Measurements from ENCODE around the gene MYH9.
A peak's percentile ranks its signal among the peaks of the same experiment; 100 is the strongest.

MYH9 gene

DNA sequence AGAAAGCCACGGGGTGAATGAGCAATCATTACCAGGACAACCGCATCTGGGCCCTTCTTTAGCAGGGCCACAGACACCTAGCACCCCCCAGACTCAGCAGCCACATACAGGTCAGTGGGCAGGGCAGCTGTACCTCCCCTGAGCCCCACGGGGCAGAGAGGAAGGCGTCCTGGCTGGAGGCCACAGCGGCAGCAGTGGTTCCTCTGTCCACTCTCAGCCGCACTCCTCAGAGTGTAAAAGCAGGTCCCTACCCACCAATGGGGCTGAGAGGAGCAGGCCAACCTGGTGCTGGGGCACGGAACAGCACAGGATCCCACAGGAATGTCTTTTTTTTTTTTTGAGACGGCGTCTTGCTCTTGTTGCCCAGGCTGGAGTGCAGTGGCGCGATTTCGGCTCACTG lies 69.3 kb downstream of the MYH9 start:
- Histone ChIP-seq H3K9ac (ENCODE audit: low read length in 2 of 2) (no peak overlapping the region), H3K4me1 (ENCODE audit: control insufficient read depth, insufficient read depth, low read length) (peaks cover 55% of the 10 kb centered on the region), H3K9me3 (ENCODE audit: control insufficient read depth in 2 of 2, low read length in 2 of 2) (no peaks in the 10 kb centered on the region), H3K4me3 (ENCODE audit: low read length in 2 of 2) (no peak overlapping the region), H3K27me3 (ENCODE audit: control insufficient read depth in 1 of 2, insufficient read depth in 2 of 2, low read length in 2 of 2) (no peaks in the 10 kb centered on the region), H3K27ac (ENCODE audit: low read length) (peak overlapping the region; percentile 99), H3K36me3 (ENCODE audit: control insufficient read depth in 2 of 2, insufficient read depth in 2 of 2, low read length in 2 of 2) (peaks cover 82 to 84% of the 10 kb centered on the region in 2 donors)

DNA sequence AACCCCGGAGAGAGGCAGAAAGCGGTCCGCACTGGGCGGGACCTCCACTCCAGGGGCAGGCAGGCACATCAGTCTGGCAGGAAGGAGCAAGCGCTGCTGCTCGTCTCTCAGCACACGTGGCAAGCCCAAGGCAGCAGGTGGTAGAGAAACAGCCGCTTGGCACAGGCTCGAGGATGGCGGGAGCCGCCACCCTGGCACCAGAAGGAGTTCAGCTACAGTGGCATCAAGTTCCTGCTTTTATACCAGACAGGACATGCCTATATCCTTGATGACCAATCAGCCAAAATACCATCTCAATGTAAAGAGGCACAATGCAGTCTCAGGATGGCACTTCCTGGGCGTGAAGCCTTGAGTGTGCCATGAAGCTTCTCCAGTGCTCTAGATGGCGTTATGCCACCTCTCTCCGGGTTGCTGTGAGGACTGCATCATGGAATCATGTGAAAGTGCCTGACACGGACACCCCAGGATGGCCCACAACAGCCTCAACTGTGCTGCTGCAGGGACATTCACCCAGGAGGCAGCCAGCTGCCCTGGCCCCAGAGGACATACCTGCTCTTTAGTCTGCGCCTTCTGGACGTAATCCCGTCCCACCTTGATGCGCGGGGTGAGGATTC lies 70.0 kb downstream of the MYH9 start:
- no peaks in the 10 kb centered on the region for H3K9me3 ChIP-seq (ENCODE audit: control insufficient read depth in 2 of 2, low read length in 2 of 2)
- H3K9ac ChIP-seq (ENCODE audit: low read length in 2 of 2) = no peak overlapping the region
- H3K36me3 ChIP-seq (ENCODE audit: control insufficient read depth in 2 of 2, insufficient read depth in 2 of 2, low read length in 2 of 2) = peaks cover 80 to 83% of the 10 kb centered on the region in 2 donors
- H3K4me1 ChIP-seq (ENCODE audit: control insufficient read depth, insufficient read depth, low read length) = peaks cover 48% of the 10 kb centered on the region
- H3K27me3 ChIP-seq (ENCODE audit: control insufficient read depth in 1 of 2, insufficient read depth in 2 of 2, low read length in 2 of 2) = no peaks in the 10 kb centered on the region
- H3K4me3 ChIP-seq (ENCODE audit: low read length in 2 of 2) = no peak overlapping the region
- peak overlapping the region; percentile 99 for H3K27ac ChIP-seq (ENCODE audit: low read length)

DNA sequence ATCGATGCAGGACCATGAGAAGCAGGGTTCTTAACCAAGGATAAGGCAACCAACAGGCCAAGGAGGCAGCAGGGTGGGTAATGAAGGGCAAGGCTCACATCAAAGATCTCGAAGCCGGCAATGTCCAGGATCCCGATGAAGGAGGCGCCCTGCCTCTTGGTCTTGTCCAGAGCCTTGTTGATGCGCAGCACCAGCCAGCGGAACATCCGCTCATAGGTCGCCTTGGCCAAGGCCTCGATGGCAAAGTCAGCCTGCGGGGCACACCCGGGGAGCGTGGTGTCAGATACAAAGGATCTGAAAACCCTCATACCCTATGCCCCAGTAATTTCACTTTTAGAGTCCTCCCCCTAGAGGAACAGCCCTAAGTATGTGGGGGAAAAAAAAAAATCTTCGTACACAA lies 71.3 kb downstream of the MYH9 start:
- peaks cover 79 to 82% of the 10 kb centered on the region in 2 donors for H3K36me3 ChIP-seq (ENCODE audit: control insufficient read depth in 2 of 2, insufficient read depth in 2 of 2, low read length in 2 of 2)
- H3K27ac ChIP-seq (ENCODE audit: low read length) = peak overlapping the region; percentile 37
- H3K27me3 ChIP-seq (ENCODE audit: control insufficient read depth in 1 of 2, insufficient read depth in 2 of 2, low read length in 2 of 2) = no peaks in the 10 kb centered on the region
- H3K9me3 ChIP-seq (ENCODE audit: control insufficient read depth in 2 of 2, low read length in 2 of 2) = no peaks in the 10 kb centered on the region
- H3K4me3 ChIP-seq (ENCODE audit: low read length in 2 of 2) = no peak overlapping the region
- H3K9ac ChIP-seq (ENCODE audit: low read length in 2 of 2) = no peak overlapping the region
- H3K4me1 ChIP-seq (ENCODE audit: control insufficient read depth, insufficient read depth, low read length) = peaks cover 35% of the 10 kb centered on the region

DNA sequence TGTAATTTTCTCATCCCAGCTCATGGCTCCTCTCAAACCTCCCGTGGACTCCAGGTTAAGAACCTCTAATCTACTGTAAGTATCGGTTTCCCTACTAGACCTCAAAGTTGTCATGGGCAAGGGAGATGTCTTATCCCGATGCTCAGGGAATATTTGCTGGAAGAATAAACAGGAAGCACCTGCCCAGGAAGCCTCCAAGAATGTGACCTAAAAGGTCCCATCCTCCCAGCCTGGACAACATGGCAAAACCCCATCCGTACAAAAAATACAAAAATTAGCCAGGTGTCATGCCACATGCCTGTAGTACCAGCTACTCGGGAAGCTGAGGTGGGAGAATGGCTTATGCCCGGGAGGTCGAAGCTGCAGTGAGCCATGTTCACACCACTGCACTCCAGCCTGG lies 72.4 kb downstream of the MYH9 start:
- Histone ChIP-seq H3K36me3 (ENCODE audit: control insufficient read depth in 2 of 2, insufficient read depth in 2 of 2, low read length in 2 of 2) (peaks cover 83 to 85% of the 10 kb centered on the region in 2 donors), H3K4me1 (ENCODE audit: control insufficient read depth, insufficient read depth, low read length) (peaks cover 26% of the 10 kb centered on the region), H3K27me3 (ENCODE audit: control insufficient read depth in 1 of 2, insufficient read depth in 2 of 2, low read length in 2 of 2) (no peaks in the 10 kb centered on the region), H3K27ac (ENCODE audit: low read length) (peak overlapping the region; percentile 31), H3K4me3 (ENCODE audit: low read length in 2 of 2) (no peak overlapping the region), H3K9ac (ENCODE audit: low read length in 2 of 2) (no peak overlapping the region), H3K9me3 (ENCODE audit: control insufficient read depth in 2 of 2, low read length in 2 of 2) (no peaks in the 10 kb centered on the region)

DNA sequence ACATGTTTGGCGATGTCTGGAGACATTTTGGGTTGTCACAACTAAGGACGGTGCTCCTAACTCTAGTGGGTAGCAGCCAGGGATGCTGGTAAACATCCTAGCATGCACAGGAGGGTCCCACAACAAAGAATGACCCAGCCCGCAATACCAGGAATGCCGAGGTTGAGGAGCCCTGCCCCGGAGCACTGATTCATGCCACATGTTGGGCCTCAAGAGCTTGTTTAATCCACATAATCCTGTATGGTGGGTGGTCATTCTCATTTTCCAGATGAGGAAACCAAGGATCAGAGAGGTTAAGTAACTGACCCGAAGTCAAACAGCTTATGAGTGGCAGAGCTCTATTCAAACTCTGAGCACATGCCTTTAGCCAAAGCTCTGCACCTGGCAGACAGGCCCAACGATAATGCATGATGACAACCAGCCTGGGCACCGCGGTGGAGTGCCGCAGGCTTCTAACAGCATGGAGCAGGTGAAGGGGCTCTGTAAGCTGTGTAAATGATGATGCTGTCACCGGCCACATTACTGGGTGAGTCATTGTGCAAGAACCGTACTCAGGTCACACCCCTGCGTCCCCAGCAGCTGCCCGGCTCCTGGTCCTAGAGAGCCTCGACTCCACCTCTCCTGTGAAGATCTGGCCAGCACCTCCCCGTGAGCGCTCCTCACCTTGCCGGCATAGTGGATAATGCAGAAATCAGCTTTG lies 76.2 kb downstream of the MYH9 start:
- H3K27me3 ChIP-seq (ENCODE audit: control insufficient read depth in 1 of 2, insufficient read depth in 2 of 2, low read length in 2 of 2) = no peaks in the 10 kb centered on the region
- no peaks in the 10 kb centered on the region for H3K9me3 ChIP-seq (ENCODE audit: control insufficient read depth in 2 of 2, low read length in 2 of 2)
- peaks cover 4% of the 10 kb centered on the region for H3K4me1 ChIP-seq (ENCODE audit: control insufficient read depth, insufficient read depth, low read length)
- no peak overlapping the region for H3K9ac ChIP-seq (ENCODE audit: low read length in 2 of 2)
- H3K4me3 ChIP-seq (ENCODE audit: low read length in 2 of 2) = no peak overlapping the region
- peak overlapping the region; percentile 49 for H3K27ac ChIP-seq (ENCODE audit: low read length)
- peaks cover 79 to 80% of the 10 kb centered on the region in 2 donors for H3K36me3 ChIP-seq (ENCODE audit: control insufficient read depth in 2 of 2, insufficient read depth in 2 of 2, low read length in 2 of 2)

DNA sequence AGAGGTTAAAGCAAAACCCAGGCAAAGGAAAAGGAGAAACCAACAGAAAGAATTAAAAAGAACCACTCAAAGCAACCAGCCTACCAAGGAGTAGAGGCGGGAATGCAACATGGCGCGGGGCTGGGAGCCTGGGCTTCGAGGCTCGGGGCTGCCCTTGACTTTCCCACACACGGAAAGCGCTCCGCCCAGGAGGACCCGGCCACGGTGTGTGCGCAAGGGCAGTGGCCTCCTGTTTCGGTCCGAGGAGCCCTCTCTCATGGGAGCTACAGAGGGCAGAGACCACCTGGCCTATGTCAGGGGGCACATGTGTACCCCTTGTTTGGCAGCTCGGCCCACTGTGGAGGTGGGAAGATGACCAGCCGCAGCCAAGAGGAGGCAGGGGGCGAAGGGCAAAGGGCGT lies 78.9 kb downstream of the MYH9 start:
- no peak overlapping the region for H3K4me3 ChIP-seq (ENCODE audit: low read length in 2 of 2)
- peaks cover 82 to 87% of the 10 kb centered on the region in 2 donors for H3K36me3 ChIP-seq (ENCODE audit: control insufficient read depth in 2 of 2, insufficient read depth in 2 of 2, low read length in 2 of 2)
- H3K9ac ChIP-seq (ENCODE audit: low read length in 2 of 2) = no peak overlapping the region
- no peaks in the 10 kb centered on the region for H3K27me3 ChIP-seq (ENCODE audit: control insufficient read depth in 1 of 2, insufficient read depth in 2 of 2, low read length in 2 of 2)
- H3K4me1 ChIP-seq (ENCODE audit: control insufficient read depth, insufficient read depth, low read length) = peaks cover 18% of the 10 kb centered on the region
- no peaks in the 10 kb centered on the region for H3K9me3 ChIP-seq (ENCODE audit: control insufficient read depth in 2 of 2, low read length in 2 of 2)
- H3K27ac ChIP-seq (ENCODE audit: low read length) = peak overlapping the region; percentile 49

DNA sequence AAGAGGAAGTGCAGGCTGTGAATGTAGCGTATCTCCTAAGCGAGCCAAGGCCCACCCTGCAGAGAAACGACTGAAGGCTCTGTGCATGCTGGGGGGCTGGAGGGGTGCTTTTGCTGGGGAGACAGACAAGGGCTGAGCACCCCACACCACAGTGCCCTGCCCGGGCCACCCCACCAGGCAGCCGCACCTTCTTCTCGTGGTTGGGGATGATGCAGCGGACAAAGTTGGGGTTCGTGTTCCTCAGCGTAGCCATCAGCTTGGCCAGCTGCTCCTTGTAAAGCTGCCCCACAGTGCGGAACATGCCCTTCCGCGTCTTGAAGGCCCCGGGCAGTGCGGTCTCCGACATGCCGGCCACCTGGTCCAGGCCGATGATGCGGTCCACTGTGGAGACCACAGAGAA lies 81.5 kb downstream of the MYH9 start:
- H3K9me3 ChIP-seq (ENCODE audit: control insufficient read depth in 2 of 2, low read length in 2 of 2) = no peaks in the 10 kb centered on the region
- H3K36me3 ChIP-seq (ENCODE audit: control insufficient read depth in 2 of 2, insufficient read depth in 2 of 2, low read length in 2 of 2) = peaks cover 83 to 87% of the 10 kb centered on the region in 2 donors
- no peak overlapping the region for H3K4me3 ChIP-seq (ENCODE audit: low read length in 2 of 2)
- peaks cover 42% of the 10 kb centered on the region for H3K4me1 ChIP-seq (ENCODE audit: control insufficient read depth, insufficient read depth, low read length)
- no peak overlapping the region for H3K9ac ChIP-seq (ENCODE audit: low read length in 2 of 2)
- peak overlapping the region; percentile 81 for H3K27ac ChIP-seq (ENCODE audit: low read length)
- no peaks in the 10 kb centered on the region for H3K27me3 ChIP-seq (ENCODE audit: control insufficient read depth in 1 of 2, insufficient read depth in 2 of 2, low read length in 2 of 2)

DNA sequence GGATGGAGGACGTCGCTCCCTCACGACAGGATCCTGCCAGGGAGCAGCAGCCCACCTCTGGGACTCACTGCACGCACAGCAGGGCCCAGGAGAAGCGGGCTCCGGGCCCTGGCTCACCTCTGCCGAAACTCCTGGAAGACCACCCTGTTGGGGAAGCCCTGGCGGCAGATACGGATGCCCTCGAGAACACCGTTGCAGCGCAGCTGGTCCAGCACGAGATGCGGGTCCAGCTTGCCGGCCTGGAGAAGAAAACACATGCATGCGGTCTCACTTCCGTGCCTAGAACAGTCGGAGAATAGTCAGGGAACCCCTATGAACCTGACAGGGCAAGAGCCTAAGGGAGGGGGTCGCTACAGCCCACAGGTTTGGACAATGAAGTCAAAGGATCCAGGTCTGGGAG lies 82.0 kb downstream of the MYH9 start:
- peaks cover 83 to 87% of the 10 kb centered on the region in 2 donors for H3K36me3 ChIP-seq (ENCODE audit: control insufficient read depth in 2 of 2, insufficient read depth in 2 of 2, low read length in 2 of 2)
- peaks cover 46% of the 10 kb centered on the region for H3K4me1 ChIP-seq (ENCODE audit: control insufficient read depth, insufficient read depth, low read length)
- H3K27ac ChIP-seq (ENCODE audit: low read length) = peak overlapping the region; percentile 81
- no peaks in the 10 kb centered on the region for H3K9me3 ChIP-seq (ENCODE audit: control insufficient read depth in 2 of 2, low read length in 2 of 2)
- no peaks in the 10 kb centered on the region for H3K27me3 ChIP-seq (ENCODE audit: control insufficient read depth in 1 of 2, insufficient read depth in 2 of 2, low read length in 2 of 2)
- no peak overlapping the region for H3K9ac ChIP-seq (ENCODE audit: low read length in 2 of 2)
- no peak overlapping the region for H3K4me3 ChIP-seq (ENCODE audit: low read length in 2 of 2)

DNA sequence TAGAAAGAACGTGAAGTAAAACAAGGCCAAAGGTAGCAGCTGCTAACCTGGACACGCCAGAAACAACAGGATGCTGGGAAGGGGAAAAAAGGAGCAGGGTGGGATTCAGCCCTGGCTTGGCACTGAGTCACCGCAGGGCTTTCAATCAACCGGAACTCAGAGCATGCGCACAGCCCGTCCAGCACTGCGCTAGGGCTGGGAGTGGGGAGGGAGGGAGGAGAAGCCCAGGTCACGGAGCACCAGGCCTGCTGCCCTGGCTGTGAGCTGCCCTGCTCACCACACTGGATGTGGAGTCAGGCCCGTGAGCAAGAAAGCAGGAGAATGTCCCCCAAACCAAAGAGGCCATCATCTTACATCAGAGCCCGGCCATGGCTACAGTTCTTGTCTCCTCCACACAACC lies 83.3 kb downstream of the MYH9 start:
- Histone ChIP-seq H3K9me3 (ENCODE audit: control insufficient read depth in 2 of 2, low read length in 2 of 2) (no peaks in the 10 kb centered on the region), H3K27ac (ENCODE audit: low read length) (peak overlapping the region; percentile 81), H3K27me3 (ENCODE audit: control insufficient read depth in 1 of 2, insufficient read depth in 2 of 2, low read length in 2 of 2) (no peaks in the 10 kb centered on the region), H3K4me3 (ENCODE audit: low read length in 2 of 2) (no peak overlapping the region), H3K4me1 (ENCODE audit: control insufficient read depth, insufficient read depth, low read length) (peaks cover 47% of the 10 kb centered on the region), H3K9ac (ENCODE audit: low read length in 2 of 2) (no peak overlapping the region), H3K36me3 (ENCODE audit: control insufficient read depth in 2 of 2, insufficient read depth in 2 of 2, low read length in 2 of 2) (peaks cover 87 to 91% of the 10 kb centered on the region in 2 donors)

DNA sequence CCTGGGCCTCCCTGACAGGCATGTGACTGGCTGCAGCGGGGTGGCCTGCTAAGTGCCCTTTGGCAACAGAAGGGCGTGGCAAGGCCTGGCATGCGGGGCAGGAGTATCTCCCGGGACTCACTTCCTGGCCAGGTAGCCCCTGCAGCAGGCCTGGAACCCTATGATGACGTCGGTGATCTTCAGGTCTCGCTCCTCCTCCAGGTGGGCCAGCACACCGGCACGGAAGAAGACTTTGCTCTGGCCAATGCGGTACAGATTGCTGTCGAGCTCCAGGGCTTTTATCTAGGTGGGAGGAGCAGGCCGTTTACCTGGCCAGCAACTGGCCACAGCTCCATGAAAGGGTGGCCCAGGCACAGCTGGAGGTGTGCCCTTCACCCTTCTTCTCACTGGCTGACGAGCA lies 83.9 kb downstream of the MYH9 start:
- H3K36me3 ChIP-seq (ENCODE audit: control insufficient read depth in 2 of 2, insufficient read depth in 2 of 2, low read length in 2 of 2) = peaks cover 87 to 90% of the 10 kb centered on the region in 2 donors
- peak overlapping the region; percentile 81 for H3K27ac ChIP-seq (ENCODE audit: low read length)
- H3K4me1 ChIP-seq (ENCODE audit: control insufficient read depth, insufficient read depth, low read length) = peaks cover 47% of the 10 kb centered on the region
- no peaks in the 10 kb centered on the region for H3K27me3 ChIP-seq (ENCODE audit: control insufficient read depth in 1 of 2, insufficient read depth in 2 of 2, low read length in 2 of 2)
- H3K9ac ChIP-seq (ENCODE audit: low read length in 2 of 2) = no peak overlapping the region
- no peak overlapping the region for H3K4me3 ChIP-seq (ENCODE audit: low read length in 2 of 2)
- H3K9me3 ChIP-seq (ENCODE audit: control insufficient read depth in 2 of 2, low read length in 2 of 2) = no peaks in the 10 kb centered on the region

DNA sequence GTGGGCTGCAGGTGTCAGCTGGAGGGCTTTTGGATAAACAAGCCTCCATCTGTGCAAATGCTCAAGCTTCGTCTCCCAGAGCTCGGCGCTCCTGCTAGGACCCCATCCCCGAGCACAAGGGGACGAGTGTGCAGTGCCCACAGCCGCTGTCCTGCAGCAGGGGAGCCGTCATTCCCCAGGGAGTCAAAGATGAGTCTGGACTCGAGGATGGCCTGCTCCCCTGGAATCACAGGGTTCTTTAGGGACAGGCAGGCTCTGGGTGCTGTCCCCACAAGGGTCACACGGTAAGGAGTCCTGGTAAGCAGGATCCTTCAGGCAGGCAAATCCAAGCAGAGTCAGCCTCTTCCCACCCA lies 84.7 kb downstream of the MYH9 start:
- no peak overlapping the region for H3K4me3 ChIP-seq (ENCODE audit: low read length in 2 of 2)
- H3K9ac ChIP-seq (ENCODE audit: low read length in 2 of 2) = no peak overlapping the region
- H3K27me3 ChIP-seq (ENCODE audit: control insufficient read depth in 1 of 2, insufficient read depth in 2 of 2, low read length in 2 of 2) = no peaks in the 10 kb centered on the region
- H3K27ac ChIP-seq (ENCODE audit: low read length) = peak overlapping the region; percentile 73
- peaks cover 88 to 90% of the 10 kb centered on the region in 2 donors for H3K36me3 ChIP-seq (ENCODE audit: control insufficient read depth in 2 of 2, insufficient read depth in 2 of 2, low read length in 2 of 2)
- no peaks in the 10 kb centered on the region for H3K9me3 ChIP-seq (ENCODE audit: control insufficient read depth in 2 of 2, low read length in 2 of 2)
- H3K4me1 ChIP-seq (ENCODE audit: control insufficient read depth, insufficient read depth, low read length) = peaks cover 47% of the 10 kb centered on the region
